OCI-LY3 (cell line): ENCODE data around the gene KNOP1.

Experiments
- H2AFZ ChIP-seq: fragments of 200-600, 300-600 bp; shearing (Covaris generic); 2 replicates; pipeline ENCODE4 v1.6.0; 2014; ENCODE audit warnings: antibody characterized with exemption, low read depth, low read length
- H3K27ac ChIP-seq: fragments of 200-600, 300-600 bp; sonication (generic); 2 replicates; pipeline ENCODE4 v1.5.1; 2014; ENCODE audit warnings: mild to moderate bottlenecking, low read length, moderate library complexity, mixed read lengths
- H3K27me3 ChIP-seq: fragments of 200-600, 300-600 bp; sonication (generic); 2 replicates; pipeline ENCODE4 v1.6.1; 2014; ENCODE audit warnings: low read depth, low read length, mixed read lengths
- H3K36me3 ChIP-seq: fragments of 200-600, 300-600 bp; sonication (generic); replicated peaks from 2 replicates; pipeline ENCODE3; 2014; ENCODE audit warnings: low read depth, low read length, mixed read lengths
- H3K4me1 ChIP-seq: fragments of 300-600, 200-600 bp; sonication (generic); 2 replicates; pipeline ENCODE4 v1.6.1; 2014; ENCODE audit warnings: low read length, mixed read lengths
- H3K4me2 ChIP-seq: fragments of 200-600, 300-600 bp; sonication (generic); 2 replicates; pipeline ENCODE4 v1.6.1; 2014; ENCODE audit warnings: low read length, mixed read lengths
- H3K4me3 ChIP-seq: fragments of 300-600, 200-600 bp; sonication (generic); 2 replicates; pipeline ENCODE4 v1.5.1; 2014; ENCODE audit warnings: antibody characterized with exemption, mild to moderate bottlenecking, low read length, moderate library complexity
- H3K79me2 ChIP-seq: fragments of 300-600, 200-600 bp; shearing (Covaris generic); 2 replicates; pipeline ENCODE4 v1.6.1; 2014; ENCODE audit warnings: mild to moderate bottlenecking, low read length, mixed read lengths
- H3K9ac ChIP-seq: fragments of 300-600, 200-600 bp; shearing (Covaris generic); 2 replicates; pipeline ENCODE4 v1.6.0; 2014; ENCODE audit warnings: mild to moderate bottlenecking, low read length, moderate library complexity
- H3K9me3 ChIP-seq: fragments of 200-600, 300-600 bp; shearing (Covaris generic); 2 replicates; pipeline ENCODE4 v1.6.1; 2014; ENCODE audit warnings: low read length, mixed read lengths; ENCODE audit not compliant: insufficient read depth
- H4K20me1 ChIP-seq: fragments of 200-600, 300-600 bp; sonication (generic); 2 replicates; pipeline ENCODE4 v1.6.1; 2016; ENCODE audit warnings: low read length, mixed read lengths; ENCODE audit not compliant: insufficient read depth
- EZH2phosphoT487 ChIP-seq: fragments of 200-600 bp; shearing (Covaris generic); IDR thresholded peaks from 2 replicates; pipeline ENCODE4 v1.6.1; 2018; ENCODE audit warnings: antibody characterized with exemption, mixed run types, low read depth
- TF ChIP-seq, protein P1 (sequence below): fragments of 200-600, 300-600 bp; sonication (generic); IDR thresholded peaks from 2 replicates; pipeline ENCODE4 v1.5.1; 2014; ENCODE audit warnings: antibody characterized with exemption, low read length, low read depth

The KNOP1 gene

DNA sequence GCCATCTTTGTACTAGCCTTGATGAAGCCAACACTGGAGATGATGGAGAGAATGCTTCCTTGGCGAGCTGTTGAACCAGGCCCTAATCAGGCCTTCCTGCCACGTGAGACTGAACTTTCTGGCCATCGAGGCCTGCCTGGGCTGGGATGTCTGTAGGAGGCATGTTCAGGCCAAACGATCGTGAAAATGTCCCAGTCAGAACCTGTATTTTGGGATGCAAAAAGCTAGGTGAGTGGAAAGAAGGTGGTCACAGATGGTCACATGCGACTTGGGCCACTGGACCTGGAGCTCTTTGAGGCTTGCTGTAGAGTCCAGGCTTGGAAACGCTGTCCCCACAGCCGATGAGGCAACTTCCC is 12.9 kb downstream of the KNOP1 start:
- Histone ChIP-seq H3K4me1 (no peaks in the 10 kb centered on the region), H3K27me3 (no peaks in the 10 kb centered on the region), H3K27ac (no peak overlapping the region), H3K36me3 (peaks cover 75% of the 10 kb centered on the region), H3K4me3 (no peak overlapping the region), H3K79me2 (peaks cover 27% of the 10 kb centered on the region), H3K9ac (no peak overlapping the region), H2AFZ (no peak overlapping the region), H3K4me2 (no peak overlapping the region), H3K9me3 (no peaks in the 10 kb centered on the region), H4K20me1 (0 out of 2 replicates have a peak, but pooled peaks cover 3% of the 10 kb centered on the region)
- no peak for TF ChIP-seq EZH2phosphoT487
- TF ChIP-seq, protein P1, sequence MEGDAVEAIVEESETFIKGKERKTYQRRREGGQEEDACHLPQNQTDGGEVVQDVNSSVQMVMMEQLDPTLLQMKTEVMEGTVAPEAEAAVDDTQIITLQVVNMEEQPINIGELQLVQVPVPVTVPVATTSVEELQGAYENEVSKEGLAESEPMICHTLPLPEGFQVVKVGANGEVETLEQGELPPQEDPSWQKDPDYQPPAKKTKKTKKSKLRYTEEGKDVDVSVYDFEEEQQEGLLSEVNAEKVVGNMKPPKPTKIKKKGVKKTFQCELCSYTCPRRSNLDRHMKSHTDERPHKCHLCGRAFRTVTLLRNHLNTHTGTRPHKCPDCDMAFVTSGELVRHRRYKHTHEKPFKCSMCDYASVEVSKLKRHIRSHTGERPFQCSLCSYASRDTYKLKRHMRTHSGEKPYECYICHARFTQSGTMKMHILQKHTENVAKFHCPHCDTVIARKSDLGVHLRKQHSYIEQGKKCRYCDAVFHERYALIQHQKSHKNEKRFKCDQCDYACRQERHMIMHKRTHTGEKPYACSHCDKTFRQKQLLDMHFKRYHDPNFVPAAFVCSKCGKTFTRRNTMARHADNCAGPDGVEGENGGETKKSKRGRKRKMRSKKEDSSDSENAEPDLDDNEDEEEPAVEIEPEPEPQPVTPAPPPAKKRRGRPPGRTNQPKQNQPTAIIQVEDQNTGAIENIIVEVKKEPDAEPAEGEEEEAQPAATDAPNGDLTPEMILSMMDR: no peak

- H4K20me1 ChIP-seq: 0 out of 2 replicates have a peak, but pooled peaks cover 3% of the 10 kb centered on the region
- peaks cover 21% of the 10 kb centered on the region for H3K79me2 ChIP-seq
- no peaks in the 10 kb centered on the region for H3K9me3 ChIP-seq
- H3K4me1 ChIP-seq: no peaks in the 10 kb centered on the region
- H3K27me3 ChIP-seq: no peaks in the 10 kb centered on the region
- H3K4me3 ChIP-seq: no peak overlapping the region
- H3K4me2 ChIP-seq: no peak overlapping the region
- no peak overlapping the region for H2AFZ ChIP-seq
- TF ChIP-seq, protein P1: no peak
- H3K36me3 ChIP-seq: peaks cover 71% of the 10 kb centered on the region
- no peak overlapping the region for H3K9ac ChIP-seq
- H3K27ac ChIP-seq: no peak overlapping the region
These were observed 13.5 kb downstream of the KNOP1 start for GRCh38 chr16:19704321-19705145.

GRCh38 chr16:19703172-19703889 is 14.7 kb downstream of the KNOP1 start:
- H3K27me3 ChIP-seq: no peaks in the 10 kb centered on the region
- H3K79me2 ChIP-seq: peaks cover 9% of the 10 kb centered on the region; the same call in 1 of the 2 replicates
- no peak overlapping the region for H3K9ac ChIP-seq
- H3K4me2 ChIP-seq: no peak overlapping the region
- no peak overlapping the region for H2AFZ ChIP-seq
- H3K9me3 ChIP-seq: no peaks in the 10 kb centered on the region
- peaks cover 70% of the 10 kb centered on the region for H3K36me3 ChIP-seq
- H3K27ac ChIP-seq: no peak overlapping the region
- H3K4me3 ChIP-seq: no peak overlapping the region
- H3K4me1 ChIP-seq: peaks cover 7% of the 10 kb centered on the region
- H4K20me1 ChIP-seq: 0 out of 2 replicates have a peak, but pooled peaks cover 4% of the 10 kb centered on the region
- no peak for TF ChIP-seq EZH2phosphoT487
- TF ChIP-seq, protein P1: no peak

DNA sequence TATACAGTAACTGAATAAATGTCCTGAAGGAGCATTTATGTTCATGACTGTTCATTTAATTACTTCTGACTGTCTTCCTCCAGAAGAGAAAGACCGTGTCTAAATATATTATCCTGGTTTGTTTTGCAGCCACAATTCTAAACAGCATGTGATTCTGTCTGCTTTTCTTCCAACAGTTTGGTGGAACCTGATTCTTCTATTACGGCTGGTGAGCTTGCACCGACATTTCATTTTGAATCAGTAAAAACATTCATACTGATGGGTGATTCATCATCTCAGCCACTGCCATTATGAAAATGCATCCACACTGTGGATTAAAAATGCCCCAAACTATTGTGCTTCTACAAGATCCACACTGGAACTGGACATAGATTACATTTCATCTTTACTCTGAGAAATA is 16.9 kb downstream of the KNOP1 start:
- TF ChIP-seq EZH2phosphoT487: no peak
- TF ChIP-seq, protein P1: no peak
- peaks cover 4% of the 10 kb centered on the region; the same call in 1 of the 2 replicates for H3K79me2 ChIP-seq
- H3K9me3 ChIP-seq: no peaks in the 10 kb centered on the region
- H3K27me3 ChIP-seq: no peaks in the 10 kb centered on the region
- no peak overlapping the region for H3K9ac ChIP-seq
- peaks cover 7% of the 10 kb centered on the region for H3K4me1 ChIP-seq
- no peak overlapping the region for H3K4me3 ChIP-seq
- H2AFZ ChIP-seq: no peak overlapping the region
- no peak overlapping the region for H3K27ac ChIP-seq
- H4K20me1 ChIP-seq: 0 out of 2 replicates have a peak, but pooled peaks cover 3% of the 10 kb centered on the region
- H3K4me2 ChIP-seq: no peak overlapping the region
- peaks cover 63% of the 10 kb centered on the region for H3K36me3 ChIP-seq
